Measurements from ENCODE around the gene TSHZ2. TPM values are rescaled to one million over a fixed set of nuclear protein-coding genes. Genes with fewer than 3 reads are reported as not detected.

Gene TSHZ2
- total RNA-seq, 1 experiment from 2014 or later, result 0.07 TPM

DNA sequence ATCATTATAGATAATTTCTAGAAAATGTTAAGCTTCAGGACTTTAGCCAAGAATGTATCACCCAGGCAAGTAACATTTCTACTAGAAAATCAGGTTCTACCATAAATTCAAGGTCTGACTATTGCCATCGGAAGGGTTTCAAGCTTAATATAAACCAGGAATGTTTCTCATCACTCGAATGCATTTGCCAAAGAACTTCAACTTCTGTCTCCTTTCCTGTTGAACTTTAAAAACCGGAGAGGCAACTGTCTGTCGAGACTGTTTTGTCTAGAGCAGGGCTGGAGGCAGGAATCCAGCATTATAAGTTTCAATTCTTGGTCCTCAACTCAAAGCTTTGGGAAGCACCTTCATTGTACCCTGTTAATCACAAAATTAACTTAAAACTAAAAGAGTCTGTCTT lies 356.8 kb downstream of the TSHZ2 start:
- Histone ChIP-seq H3K4me1 (ENCODE audit: control insufficient read depth in 1 of 2, insufficient read depth in 2 of 2, low read length in 2 of 2) (peaks cover 10 to 12% of the 10 kb centered on the region in 2 experiments; a peak in 3 of 4 replicates), H3K9me2 (ENCODE audit: insufficient read depth) (no peaks in the 10 kb centered on the region), H2AFZ (ENCODE audit: low read depth, low read length, poor library complexity, severe bottlenecking) (no peak overlapping the region), H3K36me3 (ENCODE audit: control insufficient read depth in 1 of 2, insufficient read depth in 2 of 2, low read length in 2 of 2) (no peaks in the 10 kb centered on the region), H3K9ac (ENCODE audit: low read length) (no peak overlapping the region), H4K20me1 (ENCODE audit: insufficient read depth) (no peaks in the 10 kb centered on the region), H3K4me3 (replicated peaks in 1 of 2; ENCODE audit: low read depth in 1 of 2, low read length in 2 of 2) (no peak overlapping the region), H3K79me2 (ENCODE audit: insufficient read depth, low read length) (no peaks in the 10 kb centered on the region), H3K9me3 (ENCODE audit: control insufficient read depth in 1 of 2, insufficient read depth in 1 of 2, low read depth in 1 of 2, low read length in 2 of 2) (no peaks in the 10 kb centered on the region), H3K4me2 (ENCODE audit: low read length) (no peak overlapping the region), H3K27me3 (ENCODE audit: insufficient read depth, low read length) (no peaks in the 10 kb centered on the region), H3K27ac (ENCODE audit: low read depth, low read length) (no peak overlapping the region)
- BruUV-seq (replicated peaks), result no TSS peak
- ChIA-PET POLR2A (no interaction called here), RAD21 (ENCODE audit: low non-redundant PET in 1 of 2, low total read pairs in 2 of 2, uncharacterized antibody in 2 of 2, unreplicated experiment in 2 of 2) (no interaction called here), CTCF (no interaction called here)
- intact Hi-C loops (cut with micrococcal nuclease), result no loop called here
- DNase-seq (ENCODE audit: low read depth, low spot score), result no peak
- ATAC-seq, result no peak
- no peak for TF ChIP-seq TCF7L2 (IDR thresholded peaks at IDR 0.05; ENCODE audit: borderline replicate concordance, extremely low read depth, insufficient read depth, insufficient read length)
- no peak for TF ChIP-seq JUND (IDR thresholded peaks at IDR 0.05)
- TF ChIP-seq POLR2A (IDR thresholded peaks at IDR 0.05; ENCODE audit: borderline replicate concordance, extremely low read depth, insufficient read depth, insufficient read length), result no peak
- TF ChIP-seq ZNF274 (IDR thresholded peaks at IDR 0.05; ENCODE audit: low read depth, low read length), result no peak
- no peak for TF ChIP-seq CBX3 (IDR thresholded peaks at IDR 0.05; ENCODE audit: low read depth)
- TF ChIP-seq SP1 (IDR thresholded peaks at IDR 0.05; ENCODE audit: low read depth), result no peak
- TF ChIP-seq, protein P1, sequence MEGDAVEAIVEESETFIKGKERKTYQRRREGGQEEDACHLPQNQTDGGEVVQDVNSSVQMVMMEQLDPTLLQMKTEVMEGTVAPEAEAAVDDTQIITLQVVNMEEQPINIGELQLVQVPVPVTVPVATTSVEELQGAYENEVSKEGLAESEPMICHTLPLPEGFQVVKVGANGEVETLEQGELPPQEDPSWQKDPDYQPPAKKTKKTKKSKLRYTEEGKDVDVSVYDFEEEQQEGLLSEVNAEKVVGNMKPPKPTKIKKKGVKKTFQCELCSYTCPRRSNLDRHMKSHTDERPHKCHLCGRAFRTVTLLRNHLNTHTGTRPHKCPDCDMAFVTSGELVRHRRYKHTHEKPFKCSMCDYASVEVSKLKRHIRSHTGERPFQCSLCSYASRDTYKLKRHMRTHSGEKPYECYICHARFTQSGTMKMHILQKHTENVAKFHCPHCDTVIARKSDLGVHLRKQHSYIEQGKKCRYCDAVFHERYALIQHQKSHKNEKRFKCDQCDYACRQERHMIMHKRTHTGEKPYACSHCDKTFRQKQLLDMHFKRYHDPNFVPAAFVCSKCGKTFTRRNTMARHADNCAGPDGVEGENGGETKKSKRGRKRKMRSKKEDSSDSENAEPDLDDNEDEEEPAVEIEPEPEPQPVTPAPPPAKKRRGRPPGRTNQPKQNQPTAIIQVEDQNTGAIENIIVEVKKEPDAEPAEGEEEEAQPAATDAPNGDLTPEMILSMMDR (IDR thresholded peaks at IDR 0.05 in 2 of 3, conservative IDR thresholded peaks at IDR 0.05 in 1 of 3; ENCODE audit: borderline replicate concordance in 1 of 3, insufficient read depth in 1 of 3, low read depth in 2 of 3, low read length in 2 of 3), result no peak
- TF ChIP-seq EZH2phosphoT487 (IDR thresholded peaks at IDR 0.05; ENCODE audit: borderline replicate concordance), result no peak
- TF ChIP-seq POLR2AphosphoS5 (IDR thresholded peaks at IDR 0.05; ENCODE audit: low read depth, low read length), result no peak
- no peak for TF ChIP-seq FOSL1 (IDR thresholded peaks at IDR 0.05; ENCODE audit: low read depth)
- no peak for TF ChIP-seq EZH2 (IDR thresholded peaks at IDR 0.05)
- TF ChIP-seq, protein P2, sequence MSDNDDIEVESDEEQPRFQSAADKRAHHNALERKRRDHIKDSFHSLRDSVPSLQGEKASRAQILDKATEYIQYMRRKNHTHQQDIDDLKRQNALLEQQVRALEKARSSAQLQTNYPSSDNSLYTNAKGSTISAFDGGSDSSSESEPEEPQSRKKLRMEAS (IDR thresholded peaks at IDR 0.05), result no peak
- no peak for TF ChIP-seq RAD21 (IDR thresholded peaks at IDR 0.05; ENCODE audit: low read depth)
- TF ChIP-seq YY1 (IDR thresholded peaks at IDR 0.05; ENCODE audit: extremely low read depth, insufficient replicate concordance, low read depth, low read length), result no peak

Data from HCT116 (cell line).